Peyer's patch (tissue), 4 donors: ENCODE results near the gene PPP2R5E.

Experiments used
- CTCF ChIP-seq, 6 experiments: fragments of 450-650 bp in 4 of 6; fragments of 200-600 bp in 2 of 6; sonication (generic) in 1 of 6; IDR thresholded peaks; one replicate each; pipeline ENCODE4 v1.5.1; 2017 to 2019; ENCODE audit warnings: antibody characterized with exemption in 6 of 6, mild to moderate bottlenecking in 3 of 6, moderate library complexity in 1 of 6
- POLR2A ChIP-seq, 2 donors: fragments of 450-650 bp; IDR thresholded peaks; one replicate each; pipeline ENCODE4 v1.5.1; 2017; ENCODE audit warnings: antibody characterized with exemption in 2 of 2, mild to moderate bottlenecking in 2 of 2, moderate library complexity in 2 of 2

DNA sequence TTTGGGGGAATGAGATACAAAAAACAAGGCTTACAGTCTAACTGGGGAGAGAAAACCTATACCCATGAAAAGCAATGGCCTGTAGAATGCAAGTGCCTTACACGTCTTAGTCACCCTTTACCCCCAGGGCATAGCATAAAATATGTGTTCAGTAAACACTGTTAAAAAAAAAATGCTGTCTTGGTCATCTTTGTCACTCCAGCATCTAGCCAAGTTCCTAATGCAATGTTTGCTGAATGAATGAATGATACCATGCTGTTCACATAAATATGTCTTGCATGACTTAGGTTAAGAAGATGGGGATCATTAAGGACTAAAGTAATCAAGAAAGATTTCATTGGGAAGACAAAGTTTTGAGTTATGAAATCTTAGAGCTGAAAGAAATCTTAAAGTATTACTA, 38.5 kb downstream of the PPP2R5E start:
- TF ChIP-seq CTCF (IDR thresholded peaks at IDR 0.05) (no peak), POLR2A (IDR thresholded peaks at IDR 0.05) (no peak)
